ENCODE measurements around the gene ZNF530.

- no peak for TF ChIP-seq CTCF (IDR thresholded peaks at IDR 0.05)
- TF ChIP-seq POLR2AphosphoS5 (IDR thresholded peaks at IDR 0.05) = no peak
- no peak for TF ChIP-seq POLR2A (IDR thresholded peaks at IDR 0.05)
- TF ChIP-seq EP300 (IDR thresholded peaks at IDR 0.05) = no peak
These were observed 42.1 kb downstream of the ZNF530 start for GRCh38 chr19:57641715-57642234.

Data from gastroesophageal sphincter (tissue), 3 donors.